H1 (cell line): ENCODE data around the gene SLC3A2.

Experiments used
- CTCF ChIP-seq, 3 experiments: IDR thresholded peaks; 1 replicate in 2 of 3; 2 replicates in 1 of 3; pipeline versions ENCODE4 v1.5.1 to v1.6.1; 2011; ENCODE audit warnings: low read length in 3 of 3, mild to moderate bottlenecking in 3 of 3, inconsistent platforms in 2 of 3, low read depth in 1 of 3, moderate library complexity in 1 of 3; ENCODE audit not compliant: insufficient read depth in 1 of 3; ENCODE audit errors: control extremely low read depth in 1 of 3
- EP300 ChIP-seq, 2 experiments: IDR thresholded peaks; 1 replicate in 1 of 2; 2 replicates in 1 of 2; pipeline ENCODE4 v1.6.1; 2011 to 2012; ENCODE audit warnings: low read depth in 2 of 2, low read length in 2 of 2, mild to moderate bottlenecking in 2 of 2, borderline replicate concordance in 1 of 2, inconsistent platforms in 1 of 2, moderate library complexity in 1 of 2
- EZH2 ChIP-seq: fragments of 200-600 bp; sonication (generic); IDR thresholded peaks from 2 replicates; pipeline ENCODE4 v1.7.1; 2012; ENCODE audit warnings: low read depth, mild to moderate bottlenecking, moderate library complexity, low read length, inconsistent platforms; ENCODE audit not compliant: severe bottlenecking
- MAFK ChIP-seq: IDR thresholded peaks from 2 replicates; pipeline ENCODE4 v1.6.1; 2012; ENCODE audit warnings: low read depth, mild to moderate bottlenecking, improper control_type of control experiment, low read length
- MAX ChIP-seq: IDR thresholded peaks from 2 replicates; pipeline ENCODE4 v1.6.1; 2012; ENCODE audit warnings: inconsistent platforms

GRCh38 chr11:62898027-62898426, 17.3 kb downstream of the SLC3A2 start:
- TF ChIP-seq EP300 (IDR thresholded peaks at IDR 0.05; ENCODE audit: borderline replicate concordance in 1 of 2, low read depth in 2 of 2, low read length in 2 of 2) (no peak), EZH2 (no peak), MAFK (no peak), CTCF (IDR thresholded peaks at IDR 0.05; ENCODE audit: control extremely low read depth in 1 of 3, insufficient read depth in 1 of 3, low read depth in 1 of 3, low read length in 3 of 3) (no peak), MAX (no peak)
